K562 (cell line): Measurements from ENCODE around the gene NPFFR1. TPM values are rescaled to one million over a fixed set of nuclear protein-coding genes. Genes with fewer than 3 reads are reported as not detected.

Experiments
- E4F1 ChIP-seq: fragments of 250-450 bp; sonication (Bioruptor Pico); IDR thresholded peaks from 2 replicates; pipeline ENCODE4 v1.5.0; 2021; ENCODE audit warnings: mild to moderate bottlenecking, borderline replicate concordance
- RREB1 ChIP-seq: fragments of 250-450 bp; sonication (Bioruptor Pico); IDR thresholded peaks from 2 replicates; pipeline ENCODE4 v1.4.0; 2020
- TAF9B ChIP-seq: fragments of 450-650 bp; IDR thresholded peaks from 2 replicates; pipeline ENCODE4 v1.6.1; 2018; ENCODE audit warnings: mild to moderate bottlenecking; ENCODE audit not compliant: partially characterized antibody
- ZBTB2 ChIP-seq: fragments of 450-650 bp; IDR thresholded peaks from 2 replicates; pipeline ENCODE4 v1.6.1; 2016; ENCODE audit warnings: antibody characterized with exemption
- ZNF277 ChIP-seq: fragments of 250-450 bp; sonication (Bioruptor Pico); IDR thresholded peaks from 2 replicates; pipeline ENCODE4 v1.8.0; 2022; ENCODE audit warnings: inconsistent platforms, mild to moderate bottlenecking, moderate library complexity, borderline replicate concordance
- ZNF592 ChIP-seq: fragments of 450-650 bp; IDR thresholded peaks from 2 replicates; pipeline ENCODE4 v1.6.1; 2017; ENCODE audit warnings: antibody characterized with exemption, mild to moderate bottlenecking
- ZNF766 ChIP-seq: fragments of 200-800 bp; sonication (Bioruptor generic); conservative IDR thresholded peaks from 2 replicates; pipeline ENCODE4 v1.6.1; 2016; ENCODE audit warnings: missing genetic modification characterization, missing compliant biosample characterization
- polyA plus RNA-seq, 8 experiments: library from polyadenylated mRNA; depleted of rRNA in 4 of 8; stranded (reverse) in 5 of 8; unstranded in 3 of 8; fragments of >200 nt; fragmentation: Nextera tagmentation in 2 of 8; fragmentation: Illumina TruSeq in 1 of 8; extraction: Ambion mirVana in 2 of 8; extraction: Trizol in 1 of 8; gene quantifications; 2 replicates each; pipeline versions ENCODE4 v1.2.1 to v1.2.3, GENCODE V29; 2011 to 2014; ENCODE audit warnings: inconsistent platforms in 1 of 8, missing spikeins in 1 of 8
- total RNA-seq, 7 experiments: library from RNA; depleted of rRNA in 6 of 7; stranded (reverse); fragments of >200 nt in 6 of 7; fragmentation: Illumina TruSeq in 2 of 7; extraction: Trizol in 2 of 7; gene quantifications; 2 replicates each; pipeline versions ENCODE4 v1.2.1 to v1.2.3, GENCODE V29; 2011 to 2021; ENCODE audit warnings: low replicate concordance in 1 of 7

The NPFFR1 gene
- total and polyA plus RNA-seq, 9 of the 15 experiments (the other 6 are each of a cell fraction or from before 2014, with no cell fraction given) = under 0.01 TPM; not detected in 8

GRCh38 chr10:70233109-70233938, 50.5 kb downstream of the NPFFR1 start, which contains the start of gene PPA1 (continued):
- no peak for TF ChIP-seq E4F1
- peak; percentile 68 for TF ChIP-seq TAF9B
- TF ChIP-seq ZNF277 (CRISPR knock-in tag) = no peak
- peak; percentile 17; the same call in 1 of the 2 replicates for TF ChIP-seq RREB1
- TF ChIP-seq ZBTB2 = peak; percentile 90
- 0 out of 2 replicates have a peak, but pooled peaks have one; percentile 33 for TF ChIP-seq ZNF766
- TF ChIP-seq ZNF592 = peak; percentile 91
